HG02885 (cell line): ENCODE measurements around the gene CP.
"Not testable (repeated sequence)": the region's sequence is repeated elsewhere in the genome, so short reads cannot be mapped to it uniquely, and the experiment has no call there.

Source experiments
- ATAC-seq: cut with Tn5 transposase; IDR thresholded peaks from one replicate; pipeline ENCODE4 v1.9.1; 2021; ENCODE audit warnings: mild to moderate bottlenecking; ENCODE audit not compliant: unreplicated experiment, poor library complexity

Gene CP

GRCh38 chr3:149231871-149232270, 10.2 kb upstream of the CP start:
- no peak for ATAC-seq

DNA sequence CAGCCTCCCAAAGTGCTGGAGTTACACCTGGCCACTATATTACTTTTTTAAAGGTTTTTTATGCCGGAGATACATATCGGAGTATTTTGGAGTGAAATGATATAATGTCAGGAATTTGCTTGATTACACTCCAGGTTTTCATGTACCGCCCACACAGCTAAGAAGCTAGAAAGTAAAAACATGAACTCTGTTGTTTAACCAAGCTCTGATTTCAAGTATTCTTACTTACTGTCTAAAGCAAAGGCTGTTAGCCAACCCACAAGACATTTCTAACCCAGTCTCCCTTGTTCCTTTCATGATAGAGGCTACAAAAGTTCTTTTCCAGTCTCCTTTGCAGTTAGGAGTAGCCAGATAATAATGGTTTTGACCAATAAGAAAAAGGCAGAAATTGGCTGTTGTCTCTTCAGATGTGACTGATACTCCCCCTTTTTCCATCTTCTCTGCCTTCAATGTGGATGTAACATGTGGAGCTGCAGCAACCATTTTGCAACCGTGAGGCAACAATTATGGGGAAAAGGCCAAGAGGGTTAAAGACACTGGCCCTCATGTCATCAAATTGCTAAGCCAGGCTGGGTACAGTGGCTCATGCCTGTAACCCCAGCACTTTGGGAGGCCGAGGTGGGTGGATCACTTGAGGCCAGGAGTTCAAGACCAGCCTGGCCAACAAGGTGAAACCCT, 6.1 kb upstream of the CP start:
- ATAC-seq: no peak

DNA sequence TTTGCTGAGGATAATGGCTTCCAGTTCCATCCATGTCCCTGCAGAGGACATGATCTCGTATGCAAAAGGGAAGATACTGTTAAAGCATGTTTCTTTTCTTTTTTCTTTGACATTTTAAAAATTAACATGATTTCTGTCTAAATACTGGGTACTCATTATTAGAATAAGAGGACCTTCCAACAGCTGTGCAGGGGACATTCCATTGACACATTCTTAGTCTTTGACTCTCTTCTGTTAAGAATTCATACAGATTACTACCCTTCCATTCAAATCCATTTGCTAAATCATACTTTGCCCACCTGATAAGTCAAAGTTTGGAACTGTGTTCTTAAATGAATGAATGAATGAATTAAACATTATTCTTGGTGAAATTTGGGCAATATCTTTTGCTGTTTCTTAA, 5.1 kb upstream of the CP start:
- no peak for ATAC-seq

DNA sequence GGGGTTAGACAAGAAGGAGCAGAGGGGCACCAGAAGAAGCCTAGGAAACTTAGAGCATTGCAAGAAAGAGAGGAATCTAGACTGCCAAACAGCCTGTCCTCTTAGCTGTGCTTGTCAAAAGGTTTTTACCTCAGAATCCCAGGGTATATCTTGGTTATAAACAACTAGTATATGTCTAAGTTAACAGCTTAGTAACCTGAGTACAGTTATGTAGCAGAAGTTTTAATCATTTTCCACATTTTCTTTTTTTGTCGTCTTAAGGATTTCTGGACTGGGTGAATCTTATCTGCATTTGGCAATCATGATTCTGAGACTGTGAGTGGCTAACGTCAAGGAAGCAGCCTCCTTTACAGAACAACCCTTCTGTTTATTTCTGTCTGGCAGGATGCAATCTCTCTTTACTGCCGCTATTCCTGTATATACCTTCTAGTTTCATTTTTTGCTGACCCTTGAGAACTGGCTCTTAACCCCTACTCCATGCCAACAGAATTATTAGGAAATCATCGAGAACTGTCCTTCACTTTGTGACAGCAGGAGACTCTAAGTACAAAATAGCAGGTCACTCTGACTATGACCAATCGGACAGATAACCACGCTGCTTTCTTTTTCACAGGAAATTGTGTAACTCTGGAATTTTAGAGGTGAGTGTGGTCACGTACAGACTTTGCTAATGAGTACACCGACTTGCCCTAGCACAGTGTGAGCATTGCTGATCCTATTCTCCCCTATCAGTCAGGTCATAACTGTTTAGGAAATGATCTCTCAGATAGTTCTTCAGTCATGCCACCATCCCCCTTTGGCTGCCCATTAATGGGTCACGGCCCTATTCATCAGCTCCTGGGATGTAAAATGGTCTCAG, 3.3 kb upstream of the CP start:
- peak; percentile 96 for ATAC-seq

DNA sequence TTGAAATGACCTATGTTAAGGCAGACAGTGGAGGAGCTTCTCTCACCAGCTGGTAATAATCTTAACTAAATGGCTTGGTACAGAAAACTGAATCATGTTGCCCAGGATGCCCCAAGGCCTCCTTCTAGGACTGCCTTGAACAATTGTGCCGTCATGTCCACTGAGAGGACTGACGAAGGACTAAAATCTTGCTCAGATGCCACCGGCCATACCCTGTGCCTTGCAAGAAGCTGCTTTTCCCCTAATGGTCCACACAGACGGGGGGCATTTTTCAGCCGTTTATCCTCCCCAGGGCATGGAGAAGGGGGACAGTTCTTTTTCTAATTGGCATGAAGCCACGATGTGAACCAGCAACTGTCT, 1.8 kb upstream of the CP start:
- ATAC-seq: no peak

GRCh38 chr3:149219380-149220121, 2.1 kb downstream of the CP start:
- ATAC-seq: not testable (repeated sequence)

GRCh38 chr3:149217347-149217746, 4.3 kb downstream of the CP start:
- ATAC-seq: no peak

DNA sequence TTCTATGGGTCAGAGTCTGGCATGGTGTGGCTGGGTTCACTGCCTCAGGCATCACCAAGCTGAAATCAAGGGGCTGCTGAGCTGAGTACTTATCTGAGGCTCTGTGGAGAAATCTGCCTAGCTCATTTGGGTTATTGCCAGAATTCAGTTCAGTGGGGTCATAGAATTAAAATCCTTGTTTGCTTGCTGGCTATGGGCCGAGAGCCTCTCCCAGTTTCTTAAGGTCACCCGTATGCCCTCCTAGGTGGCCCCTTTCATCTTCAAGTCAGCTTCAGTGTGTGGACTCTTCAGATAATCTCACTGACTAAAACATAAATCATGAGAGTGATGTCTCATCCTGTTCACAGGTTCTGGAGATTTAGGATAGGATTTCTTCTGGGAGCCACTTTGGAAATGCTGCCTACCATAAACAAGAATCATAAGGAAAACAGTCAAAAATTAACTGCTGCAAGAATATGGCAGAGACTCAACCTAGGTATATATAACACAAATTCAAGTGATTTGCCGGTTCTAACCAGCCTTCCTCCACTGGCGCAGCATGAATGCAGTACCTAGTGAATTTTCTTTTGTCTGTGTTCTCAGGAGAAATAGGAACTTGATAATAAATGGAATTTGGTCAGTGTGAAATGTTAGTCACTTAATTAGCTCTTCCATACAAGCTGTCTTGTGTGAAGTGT, 5.3 kb downstream of the CP start:
- ATAC-seq: no peak

DNA sequence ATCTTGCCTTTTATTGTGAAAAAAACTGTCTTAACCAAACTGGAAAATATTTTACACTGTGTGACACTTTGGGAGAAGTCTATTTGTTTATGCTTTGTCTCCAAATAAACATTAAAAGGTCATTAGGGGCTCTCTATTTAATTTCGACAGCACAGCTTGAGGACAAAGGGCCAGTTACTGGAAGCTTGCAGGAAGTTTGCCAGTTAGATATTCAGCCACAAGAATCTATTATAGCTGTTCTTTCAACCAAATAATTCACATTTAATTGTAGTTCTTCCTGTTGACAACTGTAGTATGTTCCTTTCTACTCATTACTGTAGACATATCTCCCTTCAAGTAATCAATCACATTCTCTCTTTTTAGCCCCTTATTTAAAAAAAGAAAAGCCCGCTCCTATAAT, 6.1 kb downstream of the CP start:
- no peak for ATAC-seq

GRCh38 chr3:149214702-149215101, 6.9 kb downstream of the CP start:
- ATAC-seq: no peak

GRCh38 chr3:149212386-149212785, 9.2 kb downstream of the CP start:
- no peak for ATAC-seq

DNA sequence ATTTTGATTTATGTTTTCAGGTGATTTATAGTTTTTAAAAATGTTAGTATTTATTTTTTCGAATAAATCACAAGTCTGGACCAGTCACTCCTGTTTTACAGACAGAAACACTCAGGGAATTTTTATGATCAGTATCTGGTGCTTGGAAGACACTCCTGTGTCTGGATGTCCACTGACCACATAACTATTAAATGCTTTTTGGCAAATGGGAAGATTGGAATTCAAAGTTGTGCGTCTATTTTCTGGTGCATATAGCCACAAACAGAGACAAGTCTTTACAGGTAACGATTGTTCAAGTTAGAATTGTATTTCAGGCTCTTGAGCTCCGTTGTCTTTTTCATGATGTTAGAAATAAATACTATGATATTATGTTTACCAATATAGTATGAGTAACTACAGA, 12.2 kb downstream of the CP start:
- no peak for ATAC-seq

GRCh38 chr3:149207475-149207874, 14.2 kb downstream of the CP start:
- no peak for ATAC-seq

- ATAC-seq: no peak
Observed at GRCh38 chr3:149204390-149204991, 17.1 kb downstream of the CP start.

- peak; percentile 99 for ATAC-seq
Observed at GRCh38 chr3:149203758-149204157, 17.9 kb downstream of the CP start.

GRCh38 chr3:149199474-149199873, 22.2 kb downstream of the CP start:
- no peak for ATAC-seq

DNA sequence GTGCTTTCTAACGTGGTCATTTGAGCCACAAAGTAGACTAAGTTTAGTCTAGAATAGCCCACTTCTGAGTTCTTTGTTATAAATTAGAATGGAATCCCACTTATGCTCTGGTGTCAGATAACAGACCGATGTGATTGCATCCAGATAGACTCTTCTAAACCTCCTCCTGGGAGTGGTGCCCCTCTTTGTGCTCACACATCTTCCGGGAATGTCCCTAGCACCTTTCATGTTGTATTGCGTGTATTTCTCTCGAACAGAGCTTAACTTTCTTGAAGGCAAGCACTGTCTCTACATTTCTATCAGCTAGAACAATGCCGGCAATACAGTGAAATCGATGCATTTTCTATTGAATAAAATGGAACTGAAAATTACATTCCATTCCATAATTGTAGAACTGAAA, 23.0 kb downstream of the CP start:
- ATAC-seq: no peak

DNA sequence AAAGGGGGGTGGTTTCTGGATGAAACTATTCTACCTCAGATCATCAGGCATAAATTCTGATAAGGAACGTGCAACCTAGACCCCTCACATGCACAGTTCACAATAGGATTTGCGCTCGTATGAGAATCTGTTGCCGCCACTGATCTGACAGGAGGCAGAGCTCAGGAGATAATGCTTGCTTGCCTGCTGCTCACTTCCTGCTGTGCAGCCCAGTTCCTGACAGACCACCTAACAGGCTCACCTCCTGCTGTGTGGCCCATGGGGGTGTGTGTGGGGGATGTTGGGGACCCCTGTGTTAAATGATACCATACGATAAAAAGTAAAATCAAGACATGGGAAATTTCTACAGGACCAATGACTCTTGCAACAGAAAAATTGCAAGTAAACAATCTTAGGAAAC, 24.0 kb downstream of the CP start:
- no peak for ATAC-seq

DNA sequence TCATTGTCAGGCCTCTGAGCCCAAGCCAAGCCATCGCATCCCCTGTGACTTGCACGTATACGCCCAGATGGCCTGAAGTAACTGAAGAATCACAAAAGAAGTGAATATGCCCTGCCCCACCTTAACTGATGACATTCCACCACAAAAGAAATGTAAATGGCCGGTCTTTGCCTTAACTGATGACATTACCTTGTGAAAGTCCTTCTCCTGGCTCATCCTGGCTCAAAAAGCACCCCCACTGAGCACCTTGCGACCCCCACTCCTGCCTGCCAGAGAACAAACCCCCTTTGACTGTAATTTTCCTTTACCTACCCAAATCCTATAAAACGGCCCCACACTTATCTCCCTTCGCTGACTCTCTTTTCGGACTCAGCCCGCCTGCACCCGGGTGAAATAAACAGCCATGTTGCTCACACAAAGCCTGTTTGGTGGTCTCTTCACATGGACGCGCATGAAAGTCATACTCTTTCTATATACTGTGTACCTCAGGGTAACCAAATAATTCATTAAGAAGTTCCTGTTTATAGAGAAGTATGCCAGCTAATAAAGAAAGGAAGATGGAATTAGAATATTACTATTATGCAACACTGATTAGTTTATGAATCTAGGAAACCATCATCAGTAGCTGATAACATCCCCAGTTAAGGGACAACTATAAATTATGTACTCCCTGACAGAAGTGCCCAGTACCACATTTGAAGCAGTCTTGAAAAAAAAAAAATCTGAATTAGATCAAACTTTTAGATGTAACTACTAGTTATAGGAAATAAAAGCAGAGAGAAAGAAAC, 24.6 kb downstream of the CP start:
- not testable (repeated sequence) for ATAC-seq

DNA sequence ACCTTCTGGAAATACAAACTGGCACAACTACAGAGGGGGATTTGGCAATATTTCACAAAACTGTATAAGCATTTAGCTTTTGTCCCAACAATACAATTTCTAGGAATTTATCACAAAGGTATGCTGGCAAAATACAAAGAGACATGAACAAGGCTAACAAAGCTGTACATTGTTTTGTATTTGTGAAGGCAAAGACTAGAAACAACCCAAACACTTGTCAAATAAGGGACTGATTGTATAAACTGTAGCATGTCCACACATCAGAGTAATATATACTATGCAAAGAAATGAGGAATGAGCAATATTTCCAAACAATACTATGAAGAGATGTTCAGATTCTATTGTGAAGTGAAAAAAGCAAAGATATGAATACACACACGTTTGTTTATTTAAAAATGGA, 26.4 kb downstream of the CP start:
- no peak for ATAC-seq
